ENCODE data around the gene EMILIN2. TPM values are rescaled to one million over a fixed set of nuclear protein-coding genes. Genes with fewer than 3 reads are reported as not detected.

EMILIN2 gene
- total and polyA plus RNA-seq, 2 donors from 2014 or later, result 4.3 to 24.0 TPM

DNA sequence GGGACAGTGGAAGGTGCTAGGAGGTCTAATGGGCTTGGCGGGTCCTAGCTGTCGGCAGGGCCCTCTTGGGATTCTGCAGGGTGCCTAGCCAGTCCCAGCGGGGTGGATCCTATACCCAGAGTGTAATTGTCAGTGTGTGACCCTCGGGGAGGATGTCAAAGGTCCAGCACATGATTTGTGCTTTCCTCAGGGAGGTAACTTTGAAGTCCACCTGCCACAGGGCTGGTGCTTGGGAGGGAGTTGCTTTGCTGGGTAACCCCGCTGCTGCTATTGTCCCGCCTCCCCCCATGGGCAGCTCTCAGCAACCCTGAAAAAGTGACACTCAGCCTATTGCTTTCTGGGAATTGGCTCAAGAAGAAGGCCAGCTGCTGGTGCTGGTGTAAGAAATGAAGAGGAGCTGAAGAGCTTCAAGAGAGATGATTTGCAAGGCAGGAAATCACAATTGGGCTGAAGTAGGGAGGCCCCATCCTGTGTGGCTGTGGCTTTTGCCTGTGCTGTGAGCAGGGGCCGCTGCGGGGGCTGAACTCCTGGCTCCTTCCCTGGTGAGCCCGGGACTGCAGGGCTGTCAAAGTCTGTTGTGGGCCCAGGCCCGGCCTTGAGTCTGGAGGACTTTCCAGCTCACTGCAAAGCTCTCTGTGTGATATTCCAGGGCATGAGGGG is 36.4 kb downstream of the EMILIN2 start:
- no peaks in the 10 kb centered on the region for H3K27me3 ChIP-seq (ENCODE audit: control insufficient read depth, insufficient read depth, low read length)
- FAIRE-seq (no peak), DNase-seq (peak in 4 of 5 donors; percentile 38 to 85 (median 54))
- intact Hi-C loops (cut with DNase I), result no loop called here
- no peak overlapping the region for H3K9ac ChIP-seq (ENCODE audit: low read length in 3 of 3)
- no peak for TF ChIP-seq CTCF (IDR thresholded peaks at IDR 0.05; ENCODE audit: borderline replicate concordance, extremely low read depth, insufficient read depth)
- H3K4me1 ChIP-seq (ENCODE audit: control insufficient read depth in 2 of 3, insufficient read depth in 2 of 3, low read depth in 1 of 3, low read length in 3 of 3), result peaks cover 0 to 5% (median 2%) of the 10 kb centered on the region in 3 donors
- no peak overlapping the region for H3K27ac ChIP-seq (ENCODE audit: low read depth in 2 of 2, low read length in 2 of 2)
- no peaks in the 10 kb centered on the region for H3K36me3 ChIP-seq (ENCODE audit: control insufficient read depth in 2 of 3, insufficient read depth in 3 of 3, low read length in 3 of 3)
- peaks cover 0 to 3% (median 0%) of the 10 kb centered on the region in 3 donors for H3K9me3 ChIP-seq (ENCODE audit: control insufficient read depth in 2 of 3, insufficient read depth in 1 of 3, low read length in 3 of 3)
- no peak overlapping the region for H3K4me3 ChIP-seq (ENCODE audit: low read length in 3 of 3)

DNA sequence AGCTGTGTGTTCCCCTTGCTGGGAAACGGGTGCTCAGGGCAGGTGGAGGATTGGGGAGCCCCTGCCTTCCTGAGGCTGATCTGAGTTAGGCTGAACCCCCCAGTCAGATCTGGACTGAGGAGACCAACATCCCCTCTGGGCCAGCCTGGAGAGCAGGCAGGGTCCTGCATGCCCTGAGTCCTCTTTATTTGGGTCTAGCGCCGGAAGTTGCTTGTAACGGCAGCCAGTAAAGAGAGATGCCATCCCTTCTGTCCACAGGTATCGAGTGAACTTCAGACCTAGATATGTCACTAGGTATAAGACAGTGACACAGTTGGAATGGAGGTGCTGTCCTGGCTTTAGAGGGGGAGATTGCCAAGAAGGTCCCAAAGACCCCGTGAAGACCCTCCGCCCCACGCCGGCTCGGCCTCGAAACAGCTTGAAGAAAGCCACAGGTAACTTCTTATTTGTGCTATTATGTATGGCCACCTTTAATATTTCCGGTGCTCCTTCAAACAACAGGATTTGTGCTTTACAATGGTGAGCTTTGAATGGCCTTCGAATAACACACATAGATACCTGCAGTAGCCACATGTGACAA is 38.0 kb downstream of the EMILIN2 start:
- H3K9ac ChIP-seq (ENCODE audit: low read length in 3 of 3), result no peak overlapping the region
- peaks cover 0 to 3% (median 0%) of the 10 kb centered on the region in 3 donors for H3K9me3 ChIP-seq (ENCODE audit: control insufficient read depth in 2 of 3, insufficient read depth in 1 of 3, low read length in 3 of 3)
- no peak for FAIRE-seq
- DNase-seq, result peak in 1 of 5 donors; percentile 11
- H3K4me1 ChIP-seq (ENCODE audit: control insufficient read depth in 2 of 3, insufficient read depth in 2 of 3, low read depth in 1 of 3, low read length in 3 of 3), result peaks cover 0 to 5% (median 2%) of the 10 kb centered on the region in 3 donors
- no peak for TF ChIP-seq CTCF (IDR thresholded peaks at IDR 0.05; ENCODE audit: borderline replicate concordance, extremely low read depth, insufficient read depth)
- no peak overlapping the region for H3K4me3 ChIP-seq (ENCODE audit: low read length in 3 of 3)
- H3K27ac ChIP-seq (ENCODE audit: low read depth in 2 of 2, low read length in 2 of 2), result no peak overlapping the region
- no peaks in the 10 kb centered on the region for H3K36me3 ChIP-seq (ENCODE audit: control insufficient read depth in 2 of 3, insufficient read depth in 3 of 3, low read length in 3 of 3)
- H3K27me3 ChIP-seq (ENCODE audit: control insufficient read depth, insufficient read depth, low read length), result no peaks in the 10 kb centered on the region
- intact Hi-C loops (cut with DNase I), result no loop called here

DNA sequence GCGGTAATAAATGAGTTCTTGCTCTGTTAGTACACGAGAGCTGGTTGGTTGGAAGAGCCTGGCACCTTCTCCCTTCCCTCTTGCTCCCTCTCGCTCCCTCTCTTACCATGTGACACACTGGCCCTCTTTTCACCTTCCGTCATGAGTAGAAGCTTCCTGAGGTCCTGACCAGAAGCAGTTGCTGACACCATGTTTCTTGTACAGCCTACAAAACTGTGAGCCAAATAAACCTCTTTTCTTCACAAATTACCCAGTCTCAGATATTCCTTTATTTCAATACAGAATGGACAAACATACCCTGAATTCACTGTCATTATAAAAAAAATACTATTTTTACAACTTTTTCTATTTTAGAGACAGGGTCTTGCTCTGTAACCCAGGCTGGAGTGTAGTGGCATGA is 40.7 kb downstream of the EMILIN2 start:
- DNase-seq (peak in 1 of 5 donors; percentile 9), FAIRE-seq (no peak)
- Histone ChIP-seq H3K27ac (ENCODE audit: low read depth in 2 of 2, low read length in 2 of 2) (no peak overlapping the region), H3K4me1 (ENCODE audit: control insufficient read depth in 2 of 3, insufficient read depth in 2 of 3, low read depth in 1 of 3, low read length in 3 of 3) (no peaks in the 10 kb centered on the region), H3K9ac (ENCODE audit: low read length in 3 of 3) (no peak overlapping the region), H3K27me3 (ENCODE audit: control insufficient read depth, insufficient read depth, low read length) (no peaks in the 10 kb centered on the region), H3K9me3 (ENCODE audit: control insufficient read depth in 2 of 3, insufficient read depth in 1 of 3, low read length in 3 of 3) (peaks cover 0 to 3% (median 0%) of the 10 kb centered on the region in 3 donors), H3K36me3 (ENCODE audit: control insufficient read depth in 2 of 3, insufficient read depth in 3 of 3, low read length in 3 of 3) (no peaks in the 10 kb centered on the region), H3K4me3 (ENCODE audit: low read length in 3 of 3) (no peak overlapping the region)
- no peak for TF ChIP-seq CTCF (IDR thresholded peaks at IDR 0.05; ENCODE audit: borderline replicate concordance, extremely low read depth, insufficient read depth)
- intact Hi-C loops (cut with DNase I), result no loop called here
